Measurements from ENCODE around the gene EN1.

EN1 gene

GRCh38 chr2:118826093-118826492, 21.4 kb downstream of the EN1 start:
- no peak overlapping the region for H3K4me3 ChIP-seq (ENCODE audit: low read depth, low read length)
- TF ChIP-seq, protein P1, sequence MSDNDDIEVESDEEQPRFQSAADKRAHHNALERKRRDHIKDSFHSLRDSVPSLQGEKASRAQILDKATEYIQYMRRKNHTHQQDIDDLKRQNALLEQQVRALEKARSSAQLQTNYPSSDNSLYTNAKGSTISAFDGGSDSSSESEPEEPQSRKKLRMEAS (IDR thresholded peaks at IDR 0.05; ENCODE audit: low read depth, low read length): no peak
- TF ChIP-seq MYC (IDR thresholded peaks at IDR 0.05; ENCODE audit: low read depth, low read length) (no peak), CTCF (IDR thresholded peaks at IDR 0.05; ENCODE audit: low read depth, low read length) (no peak), POLR2A (IDR thresholded peaks at IDR 0.05; ENCODE audit: extremely low read depth, insufficient read length) (no peak)
- DNase-seq (ENCODE audit: low read depth): no peak

- TF ChIP-seq CTCF (IDR thresholded peaks at IDR 0.05; ENCODE audit: low read depth, low read length) (no peak), MYC (IDR thresholded peaks at IDR 0.05; ENCODE audit: low read depth, low read length) (no peak), POLR2A (IDR thresholded peaks at IDR 0.05; ENCODE audit: extremely low read depth, insufficient read length) (no peak)
- TF ChIP-seq, protein P1 (IDR thresholded peaks at IDR 0.05; ENCODE audit: low read depth, low read length): no peak
- DNase-seq (ENCODE audit: low read depth): no peak
- no peak overlapping the region for H3K4me3 ChIP-seq (ENCODE audit: low read depth, low read length)
Observed at GRCh38 chr2:118823633-118824032, 23.8 kb downstream of the EN1 start.

- DNase-seq (ENCODE audit: low read depth): no peak
- no peak overlapping the region for H3K4me3 ChIP-seq (ENCODE audit: low read depth, low read length)
- TF ChIP-seq MYC (IDR thresholded peaks at IDR 0.05; ENCODE audit: low read depth, low read length): no peak
- TF ChIP-seq CTCF (IDR thresholded peaks at IDR 0.05; ENCODE audit: low read depth, low read length): no peak
- TF ChIP-seq, protein P1 (IDR thresholded peaks at IDR 0.05; ENCODE audit: low read depth, low read length): no peak
- TF ChIP-seq POLR2A (IDR thresholded peaks at IDR 0.05; ENCODE audit: extremely low read depth, insufficient read length): no peak
Observed at GRCh38 chr2:118822572-118822971, 24.9 kb downstream of the EN1 start.

DNA sequence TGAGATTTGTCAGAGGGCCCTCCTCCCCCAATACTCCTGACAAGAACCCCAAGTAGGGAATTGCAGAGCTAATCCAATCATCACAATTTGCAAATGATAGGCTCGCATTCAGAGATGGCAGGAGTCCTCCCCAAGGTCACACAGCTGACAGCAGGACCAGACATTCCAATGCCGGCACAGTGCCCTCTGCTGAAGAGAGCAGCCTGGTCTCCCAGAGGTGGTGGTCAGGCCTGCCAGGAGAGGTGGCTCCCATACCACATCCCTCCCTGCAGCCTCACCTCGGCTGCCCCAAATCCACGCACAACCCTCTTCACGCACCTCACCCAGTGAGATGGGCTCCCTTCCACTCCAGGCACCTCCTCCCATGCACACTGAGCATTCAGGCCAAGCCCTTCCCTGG, 25.4 kb downstream of the EN1 start:
- DNase-seq (ENCODE audit: low read depth): no peak
- H3K4me3 ChIP-seq (ENCODE audit: low read depth, low read length): no peak overlapping the region
- TF ChIP-seq POLR2A (IDR thresholded peaks at IDR 0.05; ENCODE audit: extremely low read depth, insufficient read length) (no peak), MYC (IDR thresholded peaks at IDR 0.05; ENCODE audit: low read depth, low read length) (no peak), CTCF (IDR thresholded peaks at IDR 0.05; ENCODE audit: low read depth, low read length) (no peak)
- TF ChIP-seq, protein P1 (IDR thresholded peaks at IDR 0.05; ENCODE audit: low read depth, low read length): no peak

GRCh38 chr2:118817469-118817868, 30.0 kb downstream of the EN1 start:
- no peak for TF ChIP-seq CTCF (IDR thresholded peaks at IDR 0.05; ENCODE audit: low read depth, low read length)
- TF ChIP-seq POLR2A (IDR thresholded peaks at IDR 0.05; ENCODE audit: extremely low read depth, insufficient read length): no peak
- TF ChIP-seq, protein P1 (IDR thresholded peaks at IDR 0.05; ENCODE audit: low read depth, low read length): no peak
- TF ChIP-seq MYC (IDR thresholded peaks at IDR 0.05; ENCODE audit: low read depth, low read length): no peak
- no peak for DNase-seq (ENCODE audit: low read depth)
- H3K4me3 ChIP-seq (ENCODE audit: low read depth, low read length): no peak overlapping the region

DNA sequence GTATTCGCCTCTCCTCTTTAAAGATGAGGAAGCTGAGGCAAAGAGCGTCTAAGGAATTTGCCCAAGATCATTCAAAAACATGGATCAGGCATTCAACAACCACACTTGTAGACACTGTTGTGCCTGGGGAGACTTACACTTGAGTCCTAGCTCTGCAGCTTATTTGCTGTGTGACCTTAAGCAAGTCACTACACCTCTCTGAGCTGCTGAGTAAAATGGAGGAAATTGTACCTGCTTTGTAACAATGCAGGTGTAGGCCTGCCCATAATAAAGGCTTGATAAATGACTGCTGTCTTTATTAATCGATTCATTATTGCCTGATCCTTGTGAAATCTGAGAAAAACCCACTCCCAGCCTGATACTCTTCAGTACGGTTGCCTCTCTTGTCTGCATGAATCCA, 30.8 kb downstream of the EN1 start:
- no peak overlapping the region for H3K4me3 ChIP-seq (ENCODE audit: low read depth, low read length)
- DNase-seq (ENCODE audit: low read depth): no peak
- TF ChIP-seq MYC (IDR thresholded peaks at IDR 0.05; ENCODE audit: low read depth, low read length) (no peak), CTCF (IDR thresholded peaks at IDR 0.05; ENCODE audit: low read depth, low read length) (no peak), POLR2A (IDR thresholded peaks at IDR 0.05; ENCODE audit: extremely low read depth, insufficient read length) (no peak)
- TF ChIP-seq, protein P1 (IDR thresholded peaks at IDR 0.05; ENCODE audit: low read depth, low read length): no peak

Data from NB4 (cell line).